SK-N-MC (cell line): ENCODE results near the gene LRRC15.

ENCODE experiments used
- DNase-seq: peaks from one replicate; pipeline ENCODE4 v3.0.0-alpha.2; 2011; ENCODE audit warnings: low read depth, low spot score
- H3K27ac ChIP-seq: fragments of 200-600 bp; sonication (generic); 2 replicates; pipeline ENCODE4 v1.5.1; 2016; ENCODE audit warnings: mixed run types
- H3K36me3 ChIP-seq: fragments of 200-600 bp; sonication (generic); 2 replicates; pipeline ENCODE4 v1.6.1; 2017; ENCODE audit warnings: antibody characterized with exemption, low read length, mixed read lengths; ENCODE audit not compliant: insufficient read depth
- H3K4me3 ChIP-seq: fragments of 200-600 bp; sonication (generic); 2 replicates; pipeline ENCODE4 v1.5.1; 2016
- H3K9ac ChIP-seq: fragments of 200-600 bp; sonication (generic); 2 replicates; pipeline ENCODE4 v1.8.0; 2017; ENCODE audit warnings: mixed run types, mixed read lengths; ENCODE audit not compliant: insufficient read length
- H3K9me3 ChIP-seq: fragments of 200-600 bp; sonication (generic); 2 replicates; pipeline ENCODE4 v1.6.1; 2017; ENCODE audit warnings: low read depth, mild to moderate bottlenecking, antibody characterized with exemption, low read length, moderate library complexity, mixed read lengths
- EZH2 ChIP-seq: fragments of 200-600 bp; sonication (generic); IDR thresholded peaks from one replicate; pipeline ENCODE4 v1.6.1; 2017; ENCODE audit warnings: antibody characterized with exemption
- FOXP2 ChIP-seq: optimal IDR thresholded peaks from 2 replicates; pipeline ENCODE3; 2011; ENCODE audit warnings: mild to moderate bottlenecking, moderate library complexity; ENCODE audit not compliant: insufficient read depth; ENCODE audit errors: extremely low read length, control extremely low read depth
- POLR2AphosphoS5 ChIP-seq: IDR thresholded peaks from 2 replicates; pipeline ENCODE4 v1.6.1; 2012; ENCODE audit warnings: mild to moderate bottlenecking, low read depth, low read length, borderline replicate concordance

LRRC15 gene

DNA sequence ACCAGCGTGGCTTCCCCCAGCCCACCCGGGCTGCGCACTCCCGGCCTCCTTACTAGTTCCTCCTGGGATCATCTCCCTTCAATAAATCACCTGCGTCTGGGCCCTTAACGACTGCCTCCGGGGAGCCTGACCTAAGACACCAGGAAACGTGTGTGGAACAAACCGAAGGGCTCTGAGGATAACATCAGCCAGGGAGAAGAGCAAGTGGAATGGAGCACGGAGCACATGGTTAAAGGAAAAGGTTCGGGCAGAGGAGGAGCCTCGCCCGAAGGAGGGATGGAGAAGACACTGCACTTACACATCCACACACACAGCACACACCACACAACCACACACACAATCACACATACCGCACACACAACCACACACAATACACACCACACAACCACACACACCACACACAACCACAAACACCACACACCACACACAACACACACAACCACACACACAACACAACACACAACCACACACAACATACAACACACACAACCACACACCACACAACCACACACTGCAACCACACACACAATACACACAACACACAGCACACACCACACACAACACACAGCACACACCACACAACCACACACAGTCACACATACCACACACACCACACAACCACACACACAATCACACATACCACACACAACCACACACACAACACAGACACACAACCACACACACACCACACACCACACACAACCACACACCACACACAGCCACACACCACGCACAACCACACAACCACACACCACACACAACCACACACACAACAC is 43.2 kb downstream of the LRRC15 start:
- Histone ChIP-seq H3K9me3 (no peaks in the 10 kb centered on the region), H3K27ac (peak overlapping the region; percentile 40; the same call in 1 of the 2 replicates), H3K9ac (no peak overlapping the region), H3K36me3 (no peaks in the 10 kb centered on the region), H3K4me3 (no peak overlapping the region)
- TF ChIP-seq FOXP2 (no peak), POLR2AphosphoS5 (no peak), EZH2 (no peak)
- no peak for DNase-seq

DNA sequence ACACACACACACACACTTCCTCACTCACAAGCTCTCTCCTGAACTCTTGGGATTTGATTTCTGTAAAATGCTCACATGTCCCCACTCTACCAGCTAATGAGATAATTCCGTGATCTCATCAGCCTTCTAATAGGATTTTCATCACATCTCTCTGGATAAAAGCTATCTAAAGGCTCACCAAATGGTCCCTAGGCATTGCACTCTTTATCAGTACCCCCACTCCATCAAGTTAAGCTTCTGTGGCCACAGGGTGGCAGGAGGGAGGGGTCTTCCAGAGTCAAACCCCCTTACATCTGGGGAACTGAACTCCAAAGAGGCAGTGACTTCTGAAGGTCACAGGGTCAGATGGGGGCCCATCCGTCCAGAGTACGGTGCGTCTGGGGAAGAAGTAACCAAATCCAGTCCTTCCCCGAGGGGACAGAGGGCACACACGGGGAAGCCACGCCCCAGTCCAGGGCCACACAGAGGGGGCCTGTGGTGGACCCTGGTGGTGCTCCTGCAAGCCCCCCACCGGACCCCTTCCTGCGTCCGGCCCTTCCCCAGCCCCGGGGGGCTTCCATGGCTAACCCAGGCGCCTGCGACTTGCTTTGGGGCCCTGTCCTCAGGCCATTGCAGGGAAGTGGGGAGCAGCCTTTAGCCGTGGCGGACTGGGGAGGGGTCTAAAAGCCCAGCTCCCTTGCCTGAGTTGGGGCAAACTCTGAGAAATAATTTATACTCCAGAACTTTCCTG is 44.0 kb downstream of the LRRC15 start:
- TF ChIP-seq FOXP2 = no peak
- TF ChIP-seq POLR2AphosphoS5 = no peak
- TF ChIP-seq EZH2 = no peak
- Histone ChIP-seq H3K9ac (no peak overlapping the region), H3K27ac (peak overlapping the region; percentile 40; the same call in 1 of the 2 replicates), H3K36me3 (no peaks in the 10 kb centered on the region), H3K9me3 (no peaks in the 10 kb centered on the region), H3K4me3 (no peak overlapping the region)
- no peak for DNase-seq

- no peaks in the 10 kb centered on the region for H3K36me3 ChIP-seq
- H3K27ac ChIP-seq = no peak overlapping the region
- no peaks in the 10 kb centered on the region for H3K9me3 ChIP-seq
- TF ChIP-seq POLR2AphosphoS5 = no peak
- no peak for TF ChIP-seq EZH2
- TF ChIP-seq FOXP2 = no peak
- no peak overlapping the region for H3K9ac ChIP-seq
- DNase-seq = no peak
- H3K4me3 ChIP-seq = no peak overlapping the region
Observed at GRCh38 chr3:194324823-194325327, 44.7 kb downstream of the LRRC15 start.

DNA sequence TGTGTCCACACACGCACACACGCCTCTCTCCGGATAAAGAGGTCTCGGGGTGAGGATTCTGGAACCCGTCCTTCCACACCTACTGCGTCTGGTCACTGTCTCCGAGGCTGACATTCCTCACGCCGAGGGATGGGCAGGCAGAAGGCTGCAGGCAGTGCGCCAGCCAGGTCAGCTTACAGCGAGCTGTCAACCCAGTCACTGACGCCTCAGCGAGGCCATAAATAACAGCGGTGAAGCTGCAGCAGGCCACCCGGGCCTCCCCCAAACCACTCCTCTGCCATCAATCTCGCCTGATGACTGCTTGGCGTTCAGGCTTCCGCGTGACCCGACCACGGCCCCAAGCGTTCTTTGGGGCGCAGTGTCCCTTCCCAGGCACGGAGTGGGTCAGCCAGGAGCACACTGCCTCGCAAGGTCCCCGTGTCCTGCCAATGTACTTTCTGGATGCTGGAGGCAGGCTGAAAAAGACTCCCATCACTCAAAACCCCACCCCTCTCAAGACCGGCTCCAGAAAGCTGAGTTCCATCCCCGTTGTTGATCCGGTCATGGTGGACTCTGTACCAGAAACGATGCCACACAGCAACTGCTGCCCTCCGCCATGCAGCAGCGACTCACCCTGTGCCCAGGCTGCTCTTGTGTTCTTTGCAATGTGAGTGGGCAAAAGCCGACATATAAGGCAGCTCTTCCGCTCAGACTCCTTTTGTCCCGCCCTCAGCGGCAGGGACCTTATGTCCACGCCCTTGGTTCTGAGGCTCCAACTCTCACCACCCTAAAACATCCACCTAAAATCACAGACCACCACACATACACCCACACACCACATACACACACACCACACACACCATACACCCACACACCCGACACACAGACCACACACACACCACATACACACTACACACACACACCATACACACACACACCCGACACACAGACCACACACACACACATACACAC is 45.5 kb downstream of the LRRC15 start:
- Histone ChIP-seq H3K4me3 (no peak overlapping the region), H3K9me3 (peaks cover 2% of the 10 kb centered on the region; the same call in 1 of the 2 replicates), H3K36me3 (no peaks in the 10 kb centered on the region), H3K27ac (no peak overlapping the region), H3K9ac (no peak overlapping the region)
- TF ChIP-seq FOXP2 = no peak
- no peak for TF ChIP-seq EZH2
- no peak for TF ChIP-seq POLR2AphosphoS5
- no peak for DNase-seq

GRCh38 chr3:194322678-194323211 is 46.8 kb downstream of the LRRC15 start:
- DNase-seq = no peak
- TF ChIP-seq EZH2 = no peak
- no peak for TF ChIP-seq POLR2AphosphoS5
- TF ChIP-seq FOXP2 = no peak
- Histone ChIP-seq H3K4me3 (no peak overlapping the region), H3K9me3 (peaks cover 14% of the 10 kb centered on the region; the same call in 1 of the 2 replicates), H3K27ac (no peak overlapping the region; the same call in 1 of the 2 replicates), H3K36me3 (no peaks in the 10 kb centered on the region), H3K9ac (no peak overlapping the region)

DNA sequence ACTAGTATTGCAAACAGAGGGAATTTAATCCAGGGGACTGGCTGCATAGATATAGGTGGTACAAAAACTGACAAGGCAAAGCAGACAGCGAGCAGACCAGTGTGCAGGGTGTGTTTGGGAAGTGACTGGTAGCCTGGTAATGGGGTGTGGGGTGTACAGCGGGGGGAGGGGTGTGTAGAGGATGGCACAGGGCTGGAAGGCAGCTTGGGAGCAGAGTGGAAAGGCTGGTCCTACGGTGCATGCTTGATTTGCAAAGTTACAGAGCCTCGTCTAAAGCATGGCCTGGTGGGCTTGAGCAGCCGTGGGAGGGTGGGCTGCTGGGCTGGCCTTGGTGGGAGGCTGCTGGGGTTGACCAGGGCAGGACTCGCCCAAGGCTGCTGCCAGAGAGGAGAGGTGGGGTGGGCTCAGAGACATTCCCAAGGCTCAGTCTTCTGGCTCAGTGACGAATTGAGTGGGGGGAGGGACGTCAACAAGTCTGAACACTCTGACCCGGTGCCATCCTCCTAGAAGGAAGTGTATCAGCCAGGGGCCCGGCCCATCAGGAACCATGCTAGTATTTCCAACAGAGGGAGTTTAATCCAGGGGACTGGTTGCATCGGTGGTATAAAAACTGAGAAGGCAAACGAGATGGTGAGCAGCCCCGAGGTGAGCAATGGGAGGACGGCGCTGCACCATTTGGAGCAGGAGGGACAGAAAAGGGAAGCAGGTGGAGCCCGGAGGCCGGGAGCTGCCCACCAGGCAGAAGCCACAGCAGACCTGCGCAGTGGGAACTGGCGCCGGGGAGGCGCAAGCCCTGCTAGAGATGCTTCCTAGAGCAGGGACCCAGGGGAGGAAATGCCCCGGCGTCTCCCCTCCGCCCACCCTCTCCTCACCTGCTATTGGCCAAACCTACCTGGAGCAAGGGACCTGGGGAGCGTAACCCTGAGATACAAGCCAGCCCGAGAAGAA is 47.6 kb downstream of the LRRC15 start:
- no peak for DNase-seq
- H3K9ac ChIP-seq = no peak overlapping the region
- H3K27ac ChIP-seq = no peak overlapping the region; the same call in 1 of the 2 replicates
- peaks cover 16% of the 10 kb centered on the region; the same call in 1 of the 2 replicates for H3K9me3 ChIP-seq
- TF ChIP-seq FOXP2 (no peak), POLR2AphosphoS5 (no peak), EZH2 (no peak)
- no peaks in the 10 kb centered on the region for H3K36me3 ChIP-seq
- H3K4me3 ChIP-seq = no peak overlapping the region
